Smooth muscle cell (in vitro differentiated cells): ENCODE data around the gene BUB1. TPM values are rescaled to one million over a fixed set of nuclear protein-coding genes. Genes with fewer than 3 reads are reported as not detected.

Experiments used
- polyA plus RNA-seq: library from polyadenylated mRNA; unstranded; fragments of >200 nt; fragmentation: Nextera tagmentation; extraction: Ambion mirVana; gene quantifications from 2 replicates; pipeline ENCODE4 v1.2.1, GENCODE V29; 2016
- total RNA-seq: library from RNA; depleted of rRNA; stranded (reverse); fragments of >200 nt; gene quantifications from 2 replicates; pipeline ENCODE4 v1.2.3, GENCODE V29; 2014

BUB1 gene
- total and polyA plus RNA-seq, 2 experiments from 2014 or later, result 8.6 to 18.6 TPM

Other genes starting within 250 kb of the BUB1 start
- 3.9 and 14.4 TPM in 2 replicates for gene LIMS4, start 205.2 kb downstream of the BUB1 start, total RNA-seq
- 9.6 and 13.2 TPM in 2 replicates for gene LIMS4, start 205.2 kb downstream of the BUB1 start, polyA plus RNA-seq
- 51.5 and 88.5 TPM in 2 replicates for gene RGPD6, start 100.8 kb downstream of the BUB1 start, total RNA-seq
- 8.0 and 14.5 TPM in 2 replicates for gene RGPD6, start 100.8 kb downstream of the BUB1 start, polyA plus RNA-seq
- gene ACOXL, start 54.5 kb upstream of the BUB1 start, total RNA-seq, result not detected in 2 replicates
- 0.18 TPM in 1 of 2 replicates, not detected in the other for gene ACOXL, start 54.5 kb upstream of the BUB1 start, polyA plus RNA-seq